GM23248 (cell line): ENCODE results near the gene MCTP2.

Experiments used
- EZH2 ChIP-seq: fragments of 200-600 bp; sonication (generic); IDR thresholded peaks from 2 replicates; pipeline ENCODE4 v1.6.1; 2018; ENCODE audit warnings: antibody characterized with exemption, mild to moderate bottlenecking; ENCODE audit not compliant: insufficient read depth, poor library complexity, severe bottlenecking
- EZH2phosphoT487 ChIP-seq: fragments of 200-600 bp; sonication (generic); IDR thresholded peaks from 2 replicates; pipeline ENCODE4 v1.6.1; 2018; ENCODE audit warnings: antibody characterized with exemption, moderate library complexity, mild to moderate bottlenecking, low read depth; ENCODE audit not compliant: insufficient read depth

- TF ChIP-seq EZH2phosphoT487 (no peak), EZH2 (no peak)
Measured at GRCh38 chr15:94470492-94470891, 239.1 kb downstream of the MCTP2 start.
